Suprapubic skin (tissue), 4 donors: ENCODE data around the gene WAPL. TPM values are rescaled to one million over a fixed set of nuclear protein-coding genes. Genes with fewer than 3 reads are reported as not detected.

Experiments used
- DNase-seq, 2 donors: peaks; one replicate each; pipeline ENCODE4 v3.0.0-alpha.2; 2019; ENCODE audit warnings: low spot score in 2 of 2
- H3K27ac ChIP-seq: fragments of 200-600 bp; sonication (generic); one replicate; pipeline ENCODE4 v1.5.1; 2019
- H3K27me3 ChIP-seq: fragments of 200-600 bp; sonication (generic); one replicate; pipeline ENCODE4 v1.5.1; 2019
- H3K36me3 ChIP-seq: fragments of 200-600 bp; sonication (generic); one replicate; pipeline ENCODE4 v1.5.1; 2019
- H3K4me1 ChIP-seq: fragments of 200-600 bp; sonication (generic); one replicate; pipeline ENCODE4 v1.5.1; 2019
- H3K4me3 ChIP-seq: fragments of 200-600 bp; sonication (generic); one replicate; pipeline ENCODE4 v1.5.1; 2019; ENCODE audit warnings: mild to moderate bottlenecking
- H3K9me3 ChIP-seq: fragments of 200-600 bp; sonication (generic); one replicate; pipeline ENCODE4 v1.5.1; 2019
- EP300 ChIP-seq: sonication (generic); formaldehyde crosslinking; IDR thresholded peaks from one replicate; pipeline ENCODE4 v1.6.1; 2017; ENCODE audit warnings: antibody characterized with exemption
- POLR2A ChIP-seq, 2 donors: fragments of 450-650 bp; IDR thresholded peaks; one replicate each; pipeline ENCODE4 v1.6.1; 2017; ENCODE audit warnings: antibody characterized with exemption in 2 of 2, mild to moderate bottlenecking in 2 of 2, moderate library complexity in 2 of 2
- POLR2AphosphoS5 ChIP-seq, 3 donors: sonication (generic); formaldehyde crosslinking; IDR thresholded peaks; one replicate each; pipeline ENCODE4 v1.6.1; 2017; ENCODE audit warnings: antibody characterized with exemption in 3 of 3
- WGBS: methylation state at CpG from one replicate; pipeline ENCODE4 v1.1.5; 2018; 5-methylcytosine and 5-hydroxymethylcytosine counted together
- total RNA-seq, 4 donors: library from RNA; depleted of rRNA; stranded (reverse); fragments of >200 nt; gene quantifications; one replicate each; pipeline ENCODE4 v1.1.0, GENCODE V29; 2016
- TF ChIP-seq, protein P1 (sequence below), 2 donors: fragments of 200-600 bp in 1 of 2; fragments of 450-650 bp in 1 of 2; sonication (generic) in 1 of 2; IDR thresholded peaks; one replicate each; pipeline ENCODE4 v1.5.1; 2016 to 2019; ENCODE audit warnings: antibody characterized with exemption in 2 of 2, mild to moderate bottlenecking in 1 of 2, moderate library complexity in 1 of 2

The WAPL gene
- total RNA-seq, 4 donors from 2014 or later = 35.4 to 52.0 (median 43.6) TPM

DNA sequence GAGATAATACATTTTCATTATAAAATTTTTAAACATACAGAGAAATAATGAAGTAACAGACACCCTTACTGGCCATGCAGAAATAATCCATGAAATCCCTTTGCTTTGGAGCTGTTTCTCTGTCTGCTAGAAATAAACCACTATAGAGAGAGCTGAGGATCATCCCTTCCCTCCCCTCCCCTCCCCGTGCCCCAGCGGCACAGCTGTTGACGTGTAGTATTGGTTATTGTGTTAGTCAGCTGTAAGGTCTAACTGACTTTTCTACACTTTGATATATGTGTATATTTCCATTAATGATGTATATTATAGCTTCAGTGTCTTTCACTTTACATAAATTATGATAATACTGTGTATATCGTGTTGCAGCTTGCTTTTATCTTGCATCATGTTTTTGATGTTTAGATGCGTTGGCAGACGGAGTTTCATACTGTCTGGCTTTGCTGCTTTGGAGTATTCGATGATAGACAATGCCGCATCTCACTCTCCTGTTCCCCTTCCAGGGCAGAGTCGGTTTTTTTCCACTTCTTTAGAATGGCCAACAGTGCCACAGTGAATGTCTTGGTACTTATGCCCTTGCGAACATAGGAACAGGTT is 127.6 kb downstream of the WAPL start:
- Histone ChIP-seq H3K36me3 (no peaks in the 10 kb centered on the region), H3K9me3 (no peaks in the 10 kb centered on the region), H3K4me1 (peaks cover 22% of the 10 kb centered on the region), H3K27ac (peak overlapping the region; percentile 48), H3K4me3 (no peak overlapping the region), H3K27me3 (peaks cover 39% of the 10 kb centered on the region)
- WGBS = 26% methylated on average over 10 of the region's 10 CpGs
- TF ChIP-seq, protein P1, sequence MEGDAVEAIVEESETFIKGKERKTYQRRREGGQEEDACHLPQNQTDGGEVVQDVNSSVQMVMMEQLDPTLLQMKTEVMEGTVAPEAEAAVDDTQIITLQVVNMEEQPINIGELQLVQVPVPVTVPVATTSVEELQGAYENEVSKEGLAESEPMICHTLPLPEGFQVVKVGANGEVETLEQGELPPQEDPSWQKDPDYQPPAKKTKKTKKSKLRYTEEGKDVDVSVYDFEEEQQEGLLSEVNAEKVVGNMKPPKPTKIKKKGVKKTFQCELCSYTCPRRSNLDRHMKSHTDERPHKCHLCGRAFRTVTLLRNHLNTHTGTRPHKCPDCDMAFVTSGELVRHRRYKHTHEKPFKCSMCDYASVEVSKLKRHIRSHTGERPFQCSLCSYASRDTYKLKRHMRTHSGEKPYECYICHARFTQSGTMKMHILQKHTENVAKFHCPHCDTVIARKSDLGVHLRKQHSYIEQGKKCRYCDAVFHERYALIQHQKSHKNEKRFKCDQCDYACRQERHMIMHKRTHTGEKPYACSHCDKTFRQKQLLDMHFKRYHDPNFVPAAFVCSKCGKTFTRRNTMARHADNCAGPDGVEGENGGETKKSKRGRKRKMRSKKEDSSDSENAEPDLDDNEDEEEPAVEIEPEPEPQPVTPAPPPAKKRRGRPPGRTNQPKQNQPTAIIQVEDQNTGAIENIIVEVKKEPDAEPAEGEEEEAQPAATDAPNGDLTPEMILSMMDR (IDR thresholded peaks at IDR 0.05) = no peak
- TF ChIP-seq POLR2AphosphoS5 (IDR thresholded peaks at IDR 0.05) (no peak), POLR2A (IDR thresholded peaks at IDR 0.05) (no peak), EP300 (no peak)
- DNase-seq = no peak

DNA sequence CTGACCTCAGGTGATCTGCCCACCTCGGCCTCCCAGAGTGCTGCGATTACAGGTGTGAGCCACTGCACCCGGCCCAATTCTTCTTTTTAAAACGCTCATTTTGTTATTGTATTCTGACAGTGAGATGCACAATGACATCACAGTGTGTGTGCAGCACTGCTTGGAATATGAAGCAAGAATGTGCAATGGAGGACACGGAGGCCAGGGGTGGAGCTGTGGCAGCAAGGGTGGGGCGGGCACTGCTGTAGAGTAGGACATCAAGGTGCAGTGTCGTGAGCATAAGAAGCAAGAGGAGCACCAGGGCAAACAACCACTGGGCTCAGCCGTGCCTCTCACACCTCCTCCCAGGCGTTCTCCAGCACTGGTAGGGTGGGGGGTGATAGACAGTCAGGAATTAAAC is 128.2 kb downstream of the WAPL start:
- H3K9me3 ChIP-seq = no peaks in the 10 kb centered on the region
- DNase-seq = no peak
- peak overlapping the region; percentile 48 for H3K27ac ChIP-seq
- H3K36me3 ChIP-seq = no peaks in the 10 kb centered on the region
- peaks cover 22% of the 10 kb centered on the region for H3K4me1 ChIP-seq
- H3K4me3 ChIP-seq = no peak overlapping the region
- H3K27me3 ChIP-seq = peaks cover 42% of the 10 kb centered on the region
- TF ChIP-seq POLR2AphosphoS5 (IDR thresholded peaks at IDR 0.05) (no peak), POLR2A (IDR thresholded peaks at IDR 0.05) (no peak), EP300 (no peak)
- TF ChIP-seq, protein P1 (IDR thresholded peaks at IDR 0.05) = no peak
- WGBS = 60% methylated on average over 9 of the region's 9 CpGs

DNA sequence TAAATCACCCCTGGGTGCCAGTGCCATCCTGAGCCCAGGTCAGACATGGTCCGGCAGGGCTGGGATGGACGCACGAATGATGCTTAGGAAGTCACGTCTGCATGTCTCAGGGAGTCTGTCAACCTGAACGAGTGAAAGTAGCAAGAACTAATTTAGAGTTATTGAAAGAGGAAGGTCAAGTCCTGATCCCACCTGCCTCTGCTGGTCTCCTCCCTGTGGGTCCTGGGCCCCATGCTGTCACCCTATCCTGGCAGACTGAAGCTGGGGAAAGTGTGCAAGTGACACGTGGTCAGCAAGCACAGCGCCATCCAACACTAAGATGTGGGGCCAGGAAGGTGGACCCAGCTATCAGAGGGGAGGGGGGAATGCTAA is 128.9 kb downstream of the WAPL start:
- Histone ChIP-seq H3K27me3 (peaks cover 49% of the 10 kb centered on the region), H3K27ac (no peak overlapping the region), H3K9me3 (no peaks in the 10 kb centered on the region), H3K4me3 (no peak overlapping the region), H3K36me3 (no peaks in the 10 kb centered on the region), H3K4me1 (peaks cover 22% of the 10 kb centered on the region)
- no peak for DNase-seq
- TF ChIP-seq POLR2A (IDR thresholded peaks at IDR 0.05) = no peak
- TF ChIP-seq, protein P1 (IDR thresholded peaks at IDR 0.05) = no peak
- no peak for TF ChIP-seq POLR2AphosphoS5 (IDR thresholded peaks at IDR 0.05)
- TF ChIP-seq EP300 = no peak
- 88% methylated on average over 7 of the region's 7 CpGs for WGBS

DNA sequence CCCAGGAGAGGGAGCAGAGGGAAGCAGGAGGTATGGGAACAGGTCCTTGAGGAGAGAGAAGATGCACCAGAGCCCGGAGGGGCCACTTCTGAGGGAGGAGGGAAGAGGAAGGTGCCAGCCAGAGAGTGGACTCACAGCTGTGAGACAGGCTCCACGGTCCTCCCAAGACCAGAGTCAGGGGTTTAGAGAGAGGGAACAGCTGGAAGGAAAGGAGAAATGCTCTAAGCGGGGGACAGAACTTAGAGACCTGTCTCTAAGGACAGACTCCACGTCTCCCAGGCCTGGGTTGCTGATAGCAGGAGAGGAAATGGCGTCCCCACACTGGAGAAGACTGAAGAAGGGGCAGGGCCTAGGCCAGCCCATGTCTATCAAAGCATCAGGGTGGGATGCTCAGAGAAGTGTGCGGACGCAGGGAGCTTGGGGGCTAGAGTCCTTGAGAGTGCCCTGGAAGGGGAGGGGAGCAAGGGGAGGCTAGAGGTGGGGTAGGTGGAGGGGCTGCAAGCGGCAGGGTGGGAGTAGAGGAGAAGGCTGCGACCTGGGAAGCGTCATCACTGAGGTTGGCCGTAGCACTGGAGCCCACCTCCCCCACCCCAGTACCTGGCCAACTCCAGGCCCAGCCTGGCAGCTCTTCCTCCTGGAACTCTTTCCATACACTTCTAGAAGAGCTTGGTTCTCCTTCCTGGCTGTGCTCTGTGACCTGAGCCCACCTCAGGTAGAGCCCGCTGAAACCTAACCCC is 129.4 kb downstream of the WAPL start:
- no peak for DNase-seq
- Histone ChIP-seq H3K27ac (no peak overlapping the region), H3K36me3 (no peaks in the 10 kb centered on the region), H3K4me3 (no peak overlapping the region), H3K27me3 (peaks cover 54% of the 10 kb centered on the region), H3K9me3 (no peaks in the 10 kb centered on the region), H3K4me1 (peaks cover 22% of the 10 kb centered on the region)
- WGBS = 77% methylated on average over 12 of the region's 12 CpGs
- TF ChIP-seq POLR2A (IDR thresholded peaks at IDR 0.05) (no peak), EP300 (no peak), POLR2AphosphoS5 (IDR thresholded peaks at IDR 0.05) (no peak)
- TF ChIP-seq, protein P1 (IDR thresholded peaks at IDR 0.05) = no peak

DNA sequence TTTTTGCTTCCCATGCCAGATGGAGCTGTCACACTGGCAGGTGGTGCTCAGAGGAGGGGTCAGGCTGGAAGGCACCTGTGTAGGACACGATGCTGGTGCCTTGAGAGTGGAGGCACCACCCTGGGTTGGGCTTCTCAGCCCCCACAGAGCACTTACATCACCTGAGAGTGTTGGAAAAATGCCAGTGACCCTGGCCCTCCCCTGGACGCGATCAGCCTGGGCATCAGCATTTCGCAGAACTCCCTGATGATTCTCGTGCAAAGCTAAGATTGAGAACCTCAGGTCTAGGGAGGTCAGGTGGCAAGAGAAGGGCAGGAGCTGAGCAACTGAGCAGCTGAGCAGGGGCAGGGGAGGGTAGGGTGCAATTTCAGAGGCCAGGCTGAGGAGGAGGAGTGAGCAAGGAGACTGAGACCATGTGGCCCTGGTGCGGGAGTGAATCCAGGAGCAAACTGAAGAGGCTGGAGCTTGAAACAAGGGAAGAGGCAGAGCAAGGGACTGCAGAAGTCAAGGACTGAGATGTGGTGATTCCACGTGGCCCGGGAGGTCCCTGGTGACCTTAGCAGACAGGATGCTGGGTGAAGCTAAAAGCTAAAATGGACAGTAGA is 130.3 kb downstream of the WAPL start:
- peaks cover 61% of the 10 kb centered on the region for H3K27me3 ChIP-seq
- TF ChIP-seq EP300 = no peak
- no peak for TF ChIP-seq POLR2A (IDR thresholded peaks at IDR 0.05)
- TF ChIP-seq, protein P1 (IDR thresholded peaks at IDR 0.05) = no peak
- TF ChIP-seq POLR2AphosphoS5 (IDR thresholded peaks at IDR 0.05) = no peak
- H3K9me3 ChIP-seq = no peaks in the 10 kb centered on the region
- no peak overlapping the region for H3K4me3 ChIP-seq
- WGBS = 85% methylated on average over 8 of the region's 8 CpGs
- peaks cover 22% of the 10 kb centered on the region for H3K4me1 ChIP-seq
- no peak for DNase-seq
- H3K27ac ChIP-seq = no peak overlapping the region
- no peaks in the 10 kb centered on the region for H3K36me3 ChIP-seq
